CD4-positive, CD25-positive, alpha-beta regulatory T cell (primary cell): ENCODE data around the gene HBP1. TPM values are rescaled to one million over a fixed set of nuclear protein-coding genes. Genes with fewer than 3 reads are reported as not detected.

Experiments used
- ATAC-seq, 2 donors: fragments of 150-1000 bp; cut with Tn5 transposase; one replicate each; pipeline ENCODE4 v1.10.0; 2021; ENCODE audit warnings: low read depth in 2 of 2, moderate number of reproducible peaks in 2 of 2, moderate library complexity in 1 of 2
- DNase-seq, 3 donors: peaks; one replicate each; pipeline versions ENCODE4 v3.0.0 to v3.0.0-alpha.2; 2012 to 2022; ENCODE audit warnings: mixed read lengths in 1 of 3
- H3K27ac ChIP-seq: one replicate; pipeline ENCODE4 v1.7.0; 2013; ENCODE audit warnings: mild to moderate bottlenecking, low read length; ENCODE audit not compliant: insufficient read depth, poor library complexity, severe bottlenecking
- H3K27me3 ChIP-seq: one replicate; pipeline ENCODE4 v1.7.0; 2013; ENCODE audit warnings: low read length; ENCODE audit not compliant: control insufficient read depth, insufficient read depth
- H3K36me3 ChIP-seq: one replicate; pipeline ENCODE4 v1.7.0; 2013; ENCODE audit warnings: mild to moderate bottlenecking, low read length, moderate library complexity; ENCODE audit not compliant: control insufficient read depth, insufficient read depth
- H3K4me1 ChIP-seq: 2 replicates; pipeline ENCODE4 v1.7.0; 2013; ENCODE audit warnings: mild to moderate bottlenecking, low read length; ENCODE audit not compliant: insufficient read depth, control insufficient read depth, poor library complexity, severe bottlenecking
- H3K4me3 ChIP-seq: one replicate; pipeline ENCODE4 v1.7.0; 2013; ENCODE audit warnings: low read depth, mild to moderate bottlenecking, low read length, moderate library complexity
- H3K9me3 ChIP-seq, 2 experiments: 1 replicate in 1 of 2; 2 replicates in 1 of 2; pipeline ENCODE4 v1.7.0; 2013; ENCODE audit warnings: low read length in 2 of 2, mild to moderate bottlenecking in 1 of 2, moderate library complexity in 1 of 2; ENCODE audit not compliant: control insufficient read depth in 2 of 2
- H3K27ac Mint-ChIP-seq, 3 donors: one replicate each; pipeline ENCODE4 v1.8.0; 2020 to 2022; ENCODE audit warnings: mild to moderate bottlenecking in 3 of 3, mixed read lengths in 3 of 3, moderate library complexity in 2 of 3
- H3K27me3 Mint-ChIP-seq: one replicate; pipeline ENCODE4 v1.8.0; 2022; ENCODE audit warnings: mild to moderate bottlenecking, mixed read lengths
- H3K36me3 Mint-ChIP-seq: one replicate; pipeline ENCODE4 v1.8.0; 2020; ENCODE audit warnings: mixed read lengths
- H3K4me1 Mint-ChIP-seq, 4 donors: one replicate each; pipeline ENCODE4 v1.8.0; 2020 to 2022; ENCODE audit warnings: mixed read lengths in 4 of 4, mild to moderate bottlenecking in 1 of 4
- H3K4me3 Mint-ChIP-seq, 4 donors: one replicate each; pipeline ENCODE4 v1.8.0; 2020 to 2022; ENCODE audit warnings: mild to moderate bottlenecking in 4 of 4, mixed read lengths in 4 of 4, moderate library complexity in 3 of 4
- H3K9me3 Mint-ChIP-seq, 7 donors: one replicate each; pipeline ENCODE4 v1.8.0; 2020 to 2022; ENCODE audit warnings: mixed read lengths in 7 of 7, mild to moderate bottlenecking in 3 of 7, moderate library complexity in 2 of 7
- polyA plus RNA-seq, 4 donors: library from polyadenylated mRNA; unstranded; fragments of 300-500 nt; fragmentation: Illumina TruSeq; gene quantifications; one replicate each; pipeline ENCODE4 v1.2.3, GENCODE V29; 2021
- total RNA-seq: library from RNA; stranded (reverse); gene quantifications from one replicate; pipeline ENCODE4 v1.2.3, GENCODE V29; 2022

Gene HBP1
- total and polyA plus RNA-seq, 5 donors from 2014 or later, result 67.8 to 249 (median 87.9) TPM

- H3K4me1 ChIP-seq, result peaks cover 54% of the 10 kb centered on the region
- peak overlapping the region; percentile 94 for H3K4me3 ChIP-seq
- Mint-ChIP-seq H3K27me3 (no peaks in the 10 kb centered on the region), H3K4me3 (peak overlapping the region; percentile 89 to 98 (median 96)), H3K27ac (peak overlapping the region; percentile 99 to 100 (median 100)), H3K9me3 (no peaks in the 10 kb centered on the region), H3K4me1 (peaks cover 18 to 60% (median 40%) of the 10 kb centered on the region in 4 donors), H3K36me3 (peaks cover 5% of the 10 kb centered on the region)
- H3K27me3 ChIP-seq, result peaks cover 5% of the 10 kb centered on the region
- H3K36me3 ChIP-seq, result peaks cover 4% of the 10 kb centered on the region
- ATAC-seq (peak in 1 of 2 donors; percentile 2), DNase-seq (peak; percentile 79 to 90 (median 81))
- peak overlapping the region; percentile 99 for H3K27ac ChIP-seq
- H3K9me3 ChIP-seq, result no peaks in the 10 kb centered on the region
Observed at GRCh38 chr7:107169120-107170050, 582 bp downstream of the HBP1 start.

- H3K4me1 Mint-ChIP-seq, result peaks cover 26 to 69% (median 48%) of the 10 kb centered on the region in 4 donors
- no peaks in the 10 kb centered on the region for H3K9me3 Mint-ChIP-seq
- H3K4me3 ChIP-seq, result peak overlapping the region; percentile 94
- peak overlapping the region; percentile 99 for H3K27ac ChIP-seq
- H3K36me3 Mint-ChIP-seq, result peaks cover 6% of the 10 kb centered on the region
- H3K36me3 ChIP-seq, result peaks cover 4% of the 10 kb centered on the region
- H3K27me3 ChIP-seq, result peaks cover 2% of the 10 kb centered on the region
- ATAC-seq (no peak), DNase-seq (peak in 1 of 3 donors; percentile 29)
- H3K27me3 Mint-ChIP-seq, result no peaks in the 10 kb centered on the region
- peak overlapping the region; percentile 89 to 98 (median 96) for H3K4me3 Mint-ChIP-seq
- no peaks in the 10 kb centered on the region for H3K9me3 ChIP-seq
- peak overlapping the region; percentile 95 to 100 (median 97) for H3K27ac Mint-ChIP-seq
- H3K4me1 ChIP-seq, result peaks cover 58% of the 10 kb centered on the region
Observed at GRCh38 chr7:107170051-107170915, 1.5 kb downstream of the HBP1 start.

- no peak overlapping the region for H3K27ac ChIP-seq
- peaks cover 4% of the 10 kb centered on the region for H3K36me3 ChIP-seq
- Mint-ChIP-seq H3K27ac (no peak overlapping the region), H3K9me3 (no peaks in the 10 kb centered on the region), H3K36me3 (peaks cover 4% of the 10 kb centered on the region), H3K4me1 (peaks cover 32 to 76% (median 54%) of the 10 kb centered on the region in 4 donors), H3K27me3 (no peaks in the 10 kb centered on the region), H3K4me3 (peak overlapping the region; percentile 16 to 83 (median 58))
- H3K4me1 ChIP-seq, result peaks cover 63% of the 10 kb centered on the region
- ATAC-seq (no peak), DNase-seq (no peak)
- no peaks in the 10 kb centered on the region for H3K27me3 ChIP-seq
- peak overlapping the region; percentile 82 for H3K4me3 ChIP-seq
- H3K9me3 ChIP-seq, result no peaks in the 10 kb centered on the region
Observed at GRCh38 chr7:107171496-107171895, 2.7 kb downstream of the HBP1 start.

- peaks cover 10% of the 10 kb centered on the region for H3K36me3 Mint-ChIP-seq
- Histone ChIP-seq H3K4me1 (peaks cover 64% of the 10 kb centered on the region), H3K9me3 (no peaks in the 10 kb centered on the region), H3K4me3 (peak overlapping the region; percentile 82), H3K27me3 (no peaks in the 10 kb centered on the region), H3K36me3 (peaks cover 7% of the 10 kb centered on the region), H3K27ac (no peak overlapping the region)
- H3K4me1 Mint-ChIP-seq, result peaks cover 42 to 81% (median 59%) of the 10 kb centered on the region in 4 donors
- no peaks in the 10 kb centered on the region for H3K27me3 Mint-ChIP-seq
- DNase-seq (no peak), ATAC-seq (no peak)
- H3K27ac Mint-ChIP-seq, result peak overlapping the region; percentile 5 to 47 (median 44)
- peak overlapping the region; percentile 66 to 83 (median 75) for H3K4me3 Mint-ChIP-seq
- no peaks in the 10 kb centered on the region for H3K9me3 Mint-ChIP-seq
Observed at GRCh38 chr7:107172276-107173032, 3.7 kb downstream of the HBP1 start.

GRCh38 chr7:107173191-107173590, 4.4 kb downstream of the HBP1 start:
- Mint-ChIP-seq H3K4me3 (peak overlapping the region; percentile 66 to 83 (median 75)), H3K27ac (peak overlapping the region in 2 of 3 donors; percentile 5 to 47), H3K27me3 (no peaks in the 10 kb centered on the region), H3K4me1 (peaks cover 49 to 81% (median 60%) of the 10 kb centered on the region in 4 donors), H3K36me3 (peaks cover 10% of the 10 kb centered on the region), H3K9me3 (no peaks in the 10 kb centered on the region)
- DNase-seq (no peak), ATAC-seq (no peak)
- Histone ChIP-seq H3K9me3 (no peaks in the 10 kb centered on the region), H3K4me3 (peak overlapping the region; percentile 82), H3K27ac (no peak overlapping the region), H3K27me3 (no peaks in the 10 kb centered on the region), H3K36me3 (peaks cover 11% of the 10 kb centered on the region), H3K4me1 (peaks cover 60% of the 10 kb centered on the region)

GRCh38 chr7:107173691-107174406, 5.0 kb downstream of the HBP1 start:
- DNase-seq (peak in 1 of 3 donors; percentile 50), ATAC-seq (peak in 1 of 2 donors; percentile 38)
- peaks cover 62% of the 10 kb centered on the region for H3K4me1 ChIP-seq
- peak overlapping the region; percentile 26 for H3K27ac ChIP-seq
- H3K27me3 ChIP-seq, result no peaks in the 10 kb centered on the region
- no peaks in the 10 kb centered on the region for H3K27me3 Mint-ChIP-seq
- H3K9me3 Mint-ChIP-seq, result no peaks in the 10 kb centered on the region
- peaks cover 13% of the 10 kb centered on the region for H3K36me3 ChIP-seq
- H3K9me3 ChIP-seq, result no peaks in the 10 kb centered on the region
- peak overlapping the region; percentile 82 for H3K4me3 ChIP-seq
- peak overlapping the region in 2 of 3 donors; percentile 5 to 82 for H3K27ac Mint-ChIP-seq
- H3K4me1 Mint-ChIP-seq, result peaks cover 51 to 83% (median 62%) of the 10 kb centered on the region in 4 donors
- H3K4me3 Mint-ChIP-seq, result peak overlapping the region; percentile 66 to 83 (median 75)
- H3K36me3 Mint-ChIP-seq, result peaks cover 10% of the 10 kb centered on the region
